Keratinocyte (primary cell): ENCODE results near the gene DNAJC17.

Experiments
- EZH2 ChIP-seq: IDR thresholded peaks from one replicate; pipeline ENCODE4 v1.6.1; 2012; ENCODE audit warnings: inconsistent platforms, mild to moderate bottlenecking, low read length, moderate library complexity
- TF ChIP-seq, protein P1 (sequence below), 3 experiments: IDR thresholded peaks in 1 of 3; conservative IDR thresholded peaks in 1 of 3; optimal IDR thresholded peaks in 1 of 3; 2 replicates in 2 of 3; 3 replicates in 1 of 3; pipeline versions ENCODE3 to v1.5.1; 2011; ENCODE audit warnings: low read length in 3 of 3, mild to moderate bottlenecking in 3 of 3, moderate library complexity in 2 of 3, control low read depth in 1 of 3, inconsistent platforms in 1 of 3; ENCODE audit not compliant: insufficient read depth in 2 of 3; ENCODE audit errors: extremely low read depth in 1 of 3

DNA sequence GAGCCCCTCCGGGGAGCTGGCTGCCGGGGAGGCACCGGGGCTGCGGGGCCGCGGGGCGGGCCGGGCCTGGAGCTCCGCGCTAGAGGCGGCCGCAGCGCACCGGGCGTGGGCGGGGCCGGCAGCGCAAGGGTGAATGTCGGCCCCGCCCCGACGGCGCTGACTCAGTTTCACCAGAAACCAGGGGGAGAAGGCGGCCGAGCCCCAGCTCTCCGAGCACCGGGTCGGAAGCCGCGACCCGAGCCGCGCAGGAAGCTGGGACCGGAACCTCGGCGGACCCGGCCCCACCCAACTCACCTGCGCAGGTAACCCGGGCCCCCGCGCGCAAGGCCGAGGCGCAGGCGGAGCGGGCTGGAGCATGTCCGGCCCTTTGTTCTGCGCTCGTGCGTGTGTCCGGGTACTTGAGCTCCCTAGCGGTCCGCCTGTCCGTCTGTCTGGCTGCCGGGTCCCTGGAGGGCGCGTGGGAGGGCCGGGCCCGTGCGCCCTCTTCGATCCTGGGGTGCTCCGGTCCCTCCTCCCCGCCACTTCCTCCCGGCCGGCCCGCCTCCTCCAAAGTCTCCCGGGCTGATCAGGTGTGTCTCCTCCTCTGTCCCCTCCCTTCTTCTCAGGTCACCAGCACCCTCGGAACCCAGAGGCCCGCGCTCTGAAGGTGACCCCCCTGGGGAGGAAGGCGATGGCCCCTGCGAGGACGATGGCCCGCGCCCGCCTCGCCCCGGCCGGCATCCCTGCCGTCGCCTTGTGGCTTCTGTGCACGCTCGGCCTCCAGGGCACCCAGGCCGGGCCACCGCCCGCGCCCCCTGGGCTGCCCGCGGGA, 36.8 kb upstream of the DNAJC17 start, which contains the start of gene SPINT1:
- TF ChIP-seq, protein P1, sequence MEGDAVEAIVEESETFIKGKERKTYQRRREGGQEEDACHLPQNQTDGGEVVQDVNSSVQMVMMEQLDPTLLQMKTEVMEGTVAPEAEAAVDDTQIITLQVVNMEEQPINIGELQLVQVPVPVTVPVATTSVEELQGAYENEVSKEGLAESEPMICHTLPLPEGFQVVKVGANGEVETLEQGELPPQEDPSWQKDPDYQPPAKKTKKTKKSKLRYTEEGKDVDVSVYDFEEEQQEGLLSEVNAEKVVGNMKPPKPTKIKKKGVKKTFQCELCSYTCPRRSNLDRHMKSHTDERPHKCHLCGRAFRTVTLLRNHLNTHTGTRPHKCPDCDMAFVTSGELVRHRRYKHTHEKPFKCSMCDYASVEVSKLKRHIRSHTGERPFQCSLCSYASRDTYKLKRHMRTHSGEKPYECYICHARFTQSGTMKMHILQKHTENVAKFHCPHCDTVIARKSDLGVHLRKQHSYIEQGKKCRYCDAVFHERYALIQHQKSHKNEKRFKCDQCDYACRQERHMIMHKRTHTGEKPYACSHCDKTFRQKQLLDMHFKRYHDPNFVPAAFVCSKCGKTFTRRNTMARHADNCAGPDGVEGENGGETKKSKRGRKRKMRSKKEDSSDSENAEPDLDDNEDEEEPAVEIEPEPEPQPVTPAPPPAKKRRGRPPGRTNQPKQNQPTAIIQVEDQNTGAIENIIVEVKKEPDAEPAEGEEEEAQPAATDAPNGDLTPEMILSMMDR (optimal IDR thresholded peaks at IDR 0.05 in 1 of 3, IDR thresholded peaks at IDR 0.05 in 1 of 3, conservative IDR thresholded peaks at IDR 0.05 in 1 of 3; ENCODE audit: extremely low read depth in 1 of 3, insufficient read depth in 2 of 3, low read length in 3 of 3), result no peak
- TF ChIP-seq EZH2, result no peak
